ENCODE data around the gene CASP6.

CASP6 gene

GRCh38 chr4:109671350-109671749, 31.9 kb downstream of the CASP6 start:
- TF ChIP-seq, protein P1, sequence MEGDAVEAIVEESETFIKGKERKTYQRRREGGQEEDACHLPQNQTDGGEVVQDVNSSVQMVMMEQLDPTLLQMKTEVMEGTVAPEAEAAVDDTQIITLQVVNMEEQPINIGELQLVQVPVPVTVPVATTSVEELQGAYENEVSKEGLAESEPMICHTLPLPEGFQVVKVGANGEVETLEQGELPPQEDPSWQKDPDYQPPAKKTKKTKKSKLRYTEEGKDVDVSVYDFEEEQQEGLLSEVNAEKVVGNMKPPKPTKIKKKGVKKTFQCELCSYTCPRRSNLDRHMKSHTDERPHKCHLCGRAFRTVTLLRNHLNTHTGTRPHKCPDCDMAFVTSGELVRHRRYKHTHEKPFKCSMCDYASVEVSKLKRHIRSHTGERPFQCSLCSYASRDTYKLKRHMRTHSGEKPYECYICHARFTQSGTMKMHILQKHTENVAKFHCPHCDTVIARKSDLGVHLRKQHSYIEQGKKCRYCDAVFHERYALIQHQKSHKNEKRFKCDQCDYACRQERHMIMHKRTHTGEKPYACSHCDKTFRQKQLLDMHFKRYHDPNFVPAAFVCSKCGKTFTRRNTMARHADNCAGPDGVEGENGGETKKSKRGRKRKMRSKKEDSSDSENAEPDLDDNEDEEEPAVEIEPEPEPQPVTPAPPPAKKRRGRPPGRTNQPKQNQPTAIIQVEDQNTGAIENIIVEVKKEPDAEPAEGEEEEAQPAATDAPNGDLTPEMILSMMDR (IDR thresholded peaks at IDR 0.05), result no peak
- no peaks in the 10 kb centered on the region for H3K4me1 ChIP-seq
- no peaks in the 10 kb centered on the region for H3K36me3 ChIP-seq
- H3K4me3 ChIP-seq, result no peak overlapping the region
- H3K9me3 ChIP-seq, result peaks cover 0 to 2% (median 0%) of the 10 kb centered on the region in 3 donors
- no peaks in the 10 kb centered on the region for H3K27me3 ChIP-seq
- H3K27ac ChIP-seq, result no peak overlapping the region
- DNase-seq, result no peak
- intact Hi-C loops (cut with DNase I; ENCODE audit: low total_unique reads), result no loop called here

- H3K4me3 ChIP-seq, result no peak overlapping the region
- TF ChIP-seq, protein P1 (IDR thresholded peaks at IDR 0.05), result no peak
- no peaks in the 10 kb centered on the region for H3K36me3 ChIP-seq
- no peaks in the 10 kb centered on the region for H3K9me3 ChIP-seq
- H3K4me1 ChIP-seq, result no peaks in the 10 kb centered on the region
- DNase-seq, result no peak
- H3K27me3 ChIP-seq, result no peaks in the 10 kb centered on the region
- H3K27ac ChIP-seq, result no peak overlapping the region
- intact Hi-C loops (cut with DNase I; ENCODE audit: low total_unique reads), result no loop called here
These were observed 37.3 kb downstream of the CASP6 start for GRCh38 chr4:109665783-109666485.

DNA sequence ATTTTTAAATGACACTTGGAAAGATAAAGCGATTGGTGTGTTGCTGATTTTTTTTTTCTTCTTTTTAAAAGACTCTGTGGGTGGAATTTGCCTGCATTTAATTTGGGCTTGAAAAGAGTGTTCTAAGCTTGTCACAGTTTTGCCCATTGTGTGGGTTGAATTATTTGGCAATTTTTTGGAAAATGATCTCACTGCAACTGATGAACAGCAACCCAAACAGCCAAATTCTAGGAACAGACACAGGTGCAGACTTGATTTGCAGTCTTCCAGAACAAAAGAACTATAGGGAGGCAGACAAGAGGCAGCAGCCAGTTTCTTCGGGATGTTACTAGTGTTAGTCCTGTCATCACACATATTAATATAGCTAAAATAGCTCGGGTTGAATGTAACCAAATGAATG, 40.5 kb downstream of the CASP6 start:
- no peak for DNase-seq
- H3K4me1 ChIP-seq, result no peaks in the 10 kb centered on the region
- no peak overlapping the region for H3K4me3 ChIP-seq
- no peaks in the 10 kb centered on the region for H3K36me3 ChIP-seq
- no peak overlapping the region for H3K27ac ChIP-seq
- H3K9me3 ChIP-seq, result no peaks in the 10 kb centered on the region
- intact Hi-C loops (cut with DNase I; ENCODE audit: low total_unique reads), result no loop called here
- TF ChIP-seq, protein P1 (IDR thresholded peaks at IDR 0.05), result no peak
- no peaks in the 10 kb centered on the region for H3K27me3 ChIP-seq

DNA sequence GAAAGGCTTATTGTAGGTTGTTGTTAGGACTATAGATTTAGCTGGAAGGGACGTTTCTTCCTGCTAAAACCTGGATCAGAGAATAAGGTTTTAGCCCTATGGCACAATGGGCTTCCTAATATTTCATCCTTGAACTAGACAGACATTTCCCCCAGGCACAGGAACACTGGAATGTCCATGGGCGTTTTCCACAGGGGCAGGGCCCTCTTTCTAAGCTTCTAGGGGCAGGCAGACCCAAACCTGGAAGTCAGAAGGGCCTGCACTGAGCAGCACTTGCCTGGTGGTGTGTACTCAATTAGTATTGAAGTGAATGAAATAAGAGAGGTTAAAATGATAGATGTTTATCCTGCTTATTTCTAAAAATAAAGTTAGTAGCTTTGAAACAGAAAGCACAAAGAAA, 41.1 kb downstream of the CASP6 start:
- no peaks in the 10 kb centered on the region for H3K36me3 ChIP-seq
- no peaks in the 10 kb centered on the region for H3K4me1 ChIP-seq
- H3K4me3 ChIP-seq, result no peak overlapping the region
- intact Hi-C loops (cut with DNase I; ENCODE audit: low total_unique reads), result no loop called here
- TF ChIP-seq, protein P1 (IDR thresholded peaks at IDR 0.05), result no peak
- no peaks in the 10 kb centered on the region for H3K27me3 ChIP-seq
- H3K27ac ChIP-seq, result no peak overlapping the region
- H3K9me3 ChIP-seq, result no peaks in the 10 kb centered on the region
- DNase-seq, result no peak

DNA sequence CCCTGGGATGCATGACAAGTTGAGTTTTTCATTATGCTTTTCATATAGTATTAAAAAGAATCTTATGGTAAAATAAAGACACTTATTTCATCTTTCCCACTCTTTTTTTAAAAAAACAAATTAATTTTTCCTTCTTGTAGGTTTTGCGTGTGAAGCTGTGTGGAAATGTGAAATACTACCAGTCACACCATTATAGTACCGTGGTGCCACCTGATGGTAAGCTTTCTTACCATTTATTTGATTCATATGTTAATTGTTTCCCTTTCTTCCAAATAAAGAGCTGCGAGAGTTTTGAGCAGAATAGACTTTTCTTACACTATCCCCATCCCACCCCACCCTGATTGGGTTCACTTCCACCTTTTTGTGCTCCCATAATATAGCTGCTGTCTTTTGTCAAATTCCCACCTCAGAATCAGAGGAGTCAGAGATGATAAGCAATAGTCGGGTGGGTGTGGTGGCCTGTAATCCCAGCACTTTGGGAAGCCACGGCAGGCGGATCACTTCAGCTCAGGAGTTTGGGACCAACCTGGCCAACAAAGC, 44.3 kb downstream of the CASP6 start:
- H3K27ac ChIP-seq, result no peak overlapping the region
- intact Hi-C loops (cut with DNase I; ENCODE audit: low total_unique reads), result no loop called here
- DNase-seq, result no peak
- no peaks in the 10 kb centered on the region for H3K27me3 ChIP-seq
- no peaks in the 10 kb centered on the region for H3K4me1 ChIP-seq
- no peaks in the 10 kb centered on the region for H3K36me3 ChIP-seq
- TF ChIP-seq, protein P1 (IDR thresholded peaks at IDR 0.05), result no peak
- no peak overlapping the region for H3K4me3 ChIP-seq
- H3K9me3 ChIP-seq, result no peaks in the 10 kb centered on the region
